NCI-H2227 (cell line): ENCODE results near the gene C1QTNF1.

Experiments
- DNase-seq: peaks from one replicate; lab custom pipeline; 2025; ENCODE audit not compliant: unreplicated experiment; lab: John Stamatoyannopoulos, UW

The C1QTNF1 gene

GRCh38 chr17:79039171-79039570 is 15.2 kb downstream of the C1QTNF1 start:
- DNase-seq = no peak

DNA sequence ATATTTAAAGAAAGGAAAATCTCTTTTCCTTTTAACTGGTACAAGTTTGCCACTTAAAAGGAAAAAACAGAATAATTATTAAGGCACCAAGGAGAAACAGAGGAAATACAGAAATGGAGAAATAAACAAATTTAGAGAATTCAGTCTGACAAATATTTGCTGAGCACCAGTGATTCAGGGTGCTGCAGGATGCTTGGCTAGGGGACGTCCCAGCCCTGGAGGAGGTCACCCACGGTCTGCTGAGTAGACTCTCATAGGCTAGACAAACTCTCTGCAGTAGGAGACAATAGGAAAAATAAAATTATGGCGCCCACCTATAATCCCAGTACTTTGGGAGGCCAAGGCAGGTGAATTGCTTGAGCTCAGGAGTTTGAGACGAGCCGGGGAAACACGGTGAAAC is 15.9 kb downstream of the C1QTNF1 start:
- DNase-seq = no peak

- DNase-seq = no peak
Observed at GRCh38 chr17:79041041-79041570, 17.1 kb downstream of the C1QTNF1 start.

- no peak for DNase-seq
Observed at GRCh38 chr17:79041723-79042420, 17.9 kb downstream of the C1QTNF1 start.

- peak; percentile 59 for DNase-seq
Observed at GRCh38 chr17:79042421-79043190, 18.6 kb downstream of the C1QTNF1 start.

DNA sequence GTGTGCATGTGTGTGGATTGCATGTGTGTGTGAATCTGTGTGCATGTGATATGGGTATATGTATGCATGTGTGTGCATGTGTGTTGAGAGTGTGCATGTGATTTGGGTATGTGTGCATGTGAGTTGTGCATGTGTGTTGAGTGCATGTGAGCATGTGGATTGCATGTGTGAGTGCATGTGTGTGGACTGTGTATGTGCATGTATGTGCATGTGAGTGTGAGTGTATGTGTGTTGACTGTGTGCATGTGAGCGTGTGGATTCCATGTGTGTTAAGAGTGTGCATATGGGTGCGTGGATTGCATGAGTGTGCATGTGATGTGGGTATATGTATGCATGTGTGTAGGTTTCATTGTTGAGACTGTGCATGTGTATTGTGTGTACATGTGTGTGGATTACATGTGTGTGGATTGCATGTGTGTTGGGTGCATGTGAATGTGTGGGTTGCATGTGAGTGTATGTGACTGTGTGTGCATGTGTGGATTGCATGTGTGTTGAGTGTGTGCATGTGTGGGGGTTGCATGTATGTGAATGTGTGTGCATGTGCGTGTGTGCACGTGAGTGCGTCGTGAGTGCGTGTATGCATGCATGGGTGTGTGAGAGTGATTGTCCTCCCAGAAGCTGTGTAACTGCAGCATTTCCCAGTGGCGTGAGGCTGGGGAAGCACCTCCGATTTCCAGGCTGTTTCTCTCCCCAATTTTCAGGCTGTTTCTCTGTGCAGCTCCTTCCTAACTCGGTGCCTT is 19.4 kb downstream of the C1QTNF1 start:
- DNase-seq = no peak

DNA sequence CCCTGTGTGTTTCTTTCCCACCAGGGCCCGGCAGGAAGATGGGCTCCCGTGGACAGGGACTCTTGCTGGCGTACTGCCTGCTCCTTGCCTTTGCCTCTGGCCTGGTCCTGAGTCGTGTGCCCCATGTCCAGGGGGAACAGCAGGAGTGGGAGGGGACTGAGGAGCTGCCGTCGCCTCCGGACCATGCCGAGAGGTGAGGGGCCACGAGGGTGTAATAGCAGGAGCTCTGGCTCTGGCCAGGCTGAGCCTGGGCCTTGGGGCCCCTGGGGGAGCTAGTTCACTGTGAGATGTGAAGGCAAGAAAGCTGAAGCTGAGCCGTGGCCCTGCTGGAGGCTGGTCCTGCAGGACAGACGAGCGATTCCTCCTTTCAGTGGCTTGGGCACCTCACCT is 20.0 kb downstream of the C1QTNF1 start:
- DNase-seq = no peak

GRCh38 chr17:79044462-79044861 is 20.5 kb downstream of the C1QTNF1 start:
- no peak for DNase-seq

GRCh38 chr17:79045001-79045729 is 21.2 kb downstream of the C1QTNF1 start:
- DNase-seq = no peak

- DNase-seq = peak; percentile 78
Observed at GRCh38 chr17:79045842-79046196, 21.9 kb downstream of the C1QTNF1 start.

GRCh38 chr17:79046197-79046915 is 22.4 kb downstream of the C1QTNF1 start:
- DNase-seq = no peak

DNA sequence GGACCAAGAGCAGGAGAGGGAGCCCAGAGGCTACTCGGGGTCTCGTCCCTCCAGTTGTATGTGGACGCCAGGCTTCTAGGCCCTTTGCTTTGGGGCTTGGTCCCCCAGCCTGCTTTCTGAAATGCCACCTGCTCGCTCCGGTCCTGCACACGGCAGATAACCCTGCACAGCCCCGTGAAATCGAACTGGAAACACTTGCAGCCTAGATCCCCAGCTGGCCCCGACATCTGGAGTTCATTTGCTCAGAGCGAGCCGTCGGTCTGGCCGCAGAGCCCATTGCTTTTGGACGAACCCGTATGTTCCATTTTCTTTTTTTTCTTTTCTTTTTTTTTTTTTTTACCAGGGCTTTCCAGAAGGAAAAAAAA is 22.9 kb downstream of the C1QTNF1 start:
- DNase-seq = no peak

GRCh38 chr17:79047291-79047920 is 23.4 kb downstream of the C1QTNF1 start:
- no peak for DNase-seq

DNA sequence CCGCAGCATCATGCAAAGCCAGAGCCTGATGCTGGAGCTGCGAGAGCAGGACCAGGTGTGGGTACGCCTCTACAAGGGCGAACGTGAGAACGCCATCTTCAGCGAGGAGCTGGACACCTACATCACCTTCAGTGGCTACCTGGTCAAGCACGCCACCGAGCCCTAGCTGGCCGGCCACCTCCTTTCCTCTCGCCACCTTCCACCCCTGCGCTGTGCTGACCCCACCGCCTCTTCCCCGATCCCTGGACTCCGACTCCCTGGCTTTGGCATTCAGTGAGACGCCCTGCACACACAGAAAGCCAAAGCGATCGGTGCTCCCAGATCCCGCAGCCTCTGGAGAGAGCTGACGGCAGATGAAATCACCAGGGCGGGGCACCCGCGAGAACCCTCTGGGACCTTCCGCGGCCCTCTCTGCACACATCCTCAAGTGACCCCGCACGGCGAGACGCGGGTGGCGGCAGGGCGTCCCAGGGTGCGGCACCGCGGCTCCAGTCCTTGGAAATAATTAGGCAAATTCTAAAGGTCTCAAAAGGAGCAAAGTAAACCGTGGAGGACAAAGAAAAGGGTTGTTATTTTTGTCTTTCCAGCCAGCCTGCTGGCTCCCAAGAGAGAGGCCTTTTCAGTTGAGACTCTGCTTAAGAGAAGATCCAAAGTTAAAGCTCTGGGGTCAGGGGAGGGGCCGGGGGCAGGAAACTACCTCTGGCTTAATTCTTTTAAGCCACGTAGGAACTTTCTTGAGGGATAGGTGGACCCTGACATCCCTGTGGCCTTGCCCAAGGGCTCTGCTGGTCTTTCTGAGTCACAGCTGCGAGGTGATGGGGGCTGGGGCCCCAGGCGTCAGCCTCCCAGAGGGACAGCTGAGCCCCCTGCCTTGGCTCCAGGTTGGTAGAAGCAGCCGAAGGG is 24.2 kb downstream of the C1QTNF1 start:
- DNase-seq = no peak

GRCh38 chr17:79048826-79049755 is 25.1 kb downstream of the C1QTNF1 start:
- DNase-seq = no peak

DNA sequence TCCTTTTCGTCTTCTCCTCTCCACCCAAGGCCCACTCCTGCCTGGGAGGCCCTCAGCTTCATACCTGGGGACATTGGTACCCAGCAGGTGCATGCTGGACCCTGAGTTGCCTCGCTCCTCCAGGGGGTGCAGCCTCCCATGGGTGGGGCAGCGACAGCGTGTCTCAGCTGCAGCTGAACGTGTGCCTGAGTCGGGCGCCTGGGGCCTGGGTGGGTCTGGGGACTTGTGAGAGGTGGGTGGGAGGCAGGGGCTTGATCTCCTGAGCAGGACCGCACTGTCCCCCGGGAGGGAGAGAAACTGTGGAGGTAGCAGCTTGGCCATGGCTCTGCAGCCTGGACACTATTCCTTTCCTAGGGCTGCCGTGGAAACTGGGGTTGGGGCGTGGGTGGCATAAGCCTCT is 25.9 kb downstream of the C1QTNF1 start:
- DNase-seq = no peak

- no peak for DNase-seq
Observed at GRCh38 chr17:79050551-79050950, 26.6 kb downstream of the C1QTNF1 start.

- no peak for DNase-seq
Observed at GRCh38 chr17:79051306-79051705, 27.3 kb downstream of the C1QTNF1 start.
